Measurements from ENCODE around the gene USP16.

USP16 gene

GRCh38 chr21:29085106-29085752 is 60.8 kb downstream of the USP16 start:
- no peak for DNase-seq

GRCh38 chr21:29091033-29091432 is 66.6 kb downstream of the USP16 start:
- DNase-seq = no peak

GRCh38 chr21:29092102-29092959 is 67.9 kb downstream of the USP16 start:
- DNase-seq = no peak

GRCh38 chr21:29096218-29097015 is 71.9 kb downstream of the USP16 start:
- DNase-seq = no peak

- DNase-seq = no peak
These were observed 73.7 kb downstream of the USP16 start for GRCh38 chr21:29098156-29098555.

GRCh38 chr21:29102791-29103257 is 78.4 kb downstream of the USP16 start:
- DNase-seq = no peak
